ENCODE measurements around the gene RPGR.

GRCh38 chrX:38220415-38221390, 106.6 kb downstream of the RPGR start, which contains the start of gene SRPX:
- no peak for TF ChIP-seq ZFX (IDR thresholded peaks at IDR 0.05)
- no peak for TF ChIP-seq CTCF (conservative IDR thresholded peaks at IDR 0.05)

Data from C4-2B (cell line).